SK-N-MC (cell line): ENCODE results near the gene SCYGR1.

Experiments used
- EZH2 ChIP-seq: fragments of 200-600 bp; sonication (generic); IDR thresholded peaks from one replicate; pipeline ENCODE4 v1.6.1; 2017; ENCODE audit warnings: antibody characterized with exemption
- POLR2AphosphoS5 ChIP-seq: IDR thresholded peaks from 2 replicates; pipeline ENCODE4 v1.6.1; 2012; ENCODE audit warnings: mild to moderate bottlenecking, low read depth, low read length, borderline replicate concordance

DNA sequence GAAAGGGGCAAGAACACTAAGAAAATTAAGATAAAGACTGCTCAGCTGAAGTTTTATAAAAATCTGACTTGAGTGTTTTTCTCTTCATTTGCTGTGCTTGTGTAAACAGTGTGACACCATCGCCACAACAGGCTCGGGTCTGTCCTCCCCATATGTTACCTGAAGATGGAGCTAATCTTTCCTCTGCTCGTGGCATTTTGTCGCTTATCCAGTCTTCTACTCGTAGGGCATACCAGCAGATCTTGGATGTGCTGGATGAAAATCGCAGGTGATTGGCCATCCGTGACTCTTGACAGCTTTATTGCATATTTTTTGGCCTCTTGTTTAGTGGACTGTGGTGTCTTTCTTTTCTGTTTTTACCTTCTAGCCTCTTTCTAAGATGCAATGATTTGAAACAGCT is 40.6 kb downstream of the SCYGR1 start:
- TF ChIP-seq POLR2AphosphoS5 (no peak), EZH2 (no peak)
